Left kidney (tissue), 2 donors: Measurements from ENCODE around the gene RYR2. TPM values are rescaled to one million over a fixed set of nuclear protein-coding genes. Genes with fewer than 3 reads are reported as not detected.
A peak's percentile ranks its signal among the peaks of the same experiment; 100 is the strongest.
"Not testable (repeated sequence)": the region's sequence is repeated elsewhere in the genome, so short reads cannot be mapped to it uniquely, and the experiment has no call there.

Experiments
- DNase-seq: peaks from one replicate; pipeline ENCODE4 v3.0.0-alpha.2; 2013
- polyA plus RNA-seq: library from polyadenylated mRNA; unstranded; fragments of 120-200 nt; gene quantifications from one replicate; pipeline ENCODE4 v1.2.1, GENCODE V29; 2013; ENCODE audit not compliant: insufficient read length

Gene RYR2
- polyA plus RNA-seq, 1 donor = 3.0 TPM

DNA sequence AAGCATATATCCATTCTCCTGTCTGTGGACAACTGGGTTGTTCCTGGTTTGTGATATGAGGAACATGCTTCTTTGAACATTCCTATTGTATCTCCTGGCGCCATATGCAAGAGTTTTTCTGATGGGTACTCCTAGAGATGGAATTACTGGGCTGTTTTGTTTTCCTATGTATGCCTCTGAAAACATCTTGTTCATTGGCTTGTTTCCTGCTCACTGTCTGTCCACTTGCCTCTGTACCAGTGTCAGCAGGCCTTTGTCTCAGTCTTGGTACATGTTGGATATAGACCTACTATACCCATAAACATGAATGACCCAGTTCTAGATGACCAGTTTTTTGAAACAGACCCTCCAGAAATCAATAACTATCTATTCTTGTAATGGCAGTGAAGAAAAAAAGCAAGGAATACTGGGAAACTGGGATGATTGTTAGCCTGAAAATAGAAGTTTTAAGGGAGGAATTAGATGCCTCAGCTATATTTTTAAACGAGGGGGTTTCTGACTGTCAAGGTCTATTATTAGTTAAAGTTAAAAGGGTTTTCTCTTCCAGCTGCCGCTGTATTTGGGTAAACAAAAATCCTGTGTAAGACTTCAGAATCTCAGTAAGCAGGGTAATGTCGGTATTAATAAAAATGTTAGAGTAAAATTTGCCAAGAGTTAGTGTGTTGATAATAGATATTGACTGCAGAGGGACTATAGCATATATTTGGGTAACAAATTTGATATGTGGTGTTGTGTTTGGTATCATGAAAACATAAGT lies 103.6 kb downstream of the RYR2 start:
- no peak for DNase-seq

DNA sequence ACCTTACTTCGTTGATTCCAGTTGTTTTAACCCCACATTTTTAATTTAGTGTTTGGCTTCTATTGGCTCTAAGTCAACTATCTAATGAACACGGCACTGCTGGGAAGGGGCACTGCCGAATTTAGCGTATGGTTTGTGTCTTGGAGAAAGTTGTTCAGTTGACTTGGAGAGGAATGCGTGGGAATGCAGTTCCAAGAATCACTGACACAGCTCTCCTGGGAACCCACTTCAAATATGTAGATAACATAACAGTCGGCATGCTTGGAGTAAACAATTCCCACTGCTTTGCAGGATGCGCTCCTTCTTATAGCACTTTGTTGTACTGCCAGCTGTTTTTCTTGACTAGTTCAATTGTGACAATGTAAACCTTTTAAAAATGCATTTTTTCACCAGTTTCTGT lies 104.3 kb downstream of the RYR2 start:
- DNase-seq = peak; percentile 56

DNA sequence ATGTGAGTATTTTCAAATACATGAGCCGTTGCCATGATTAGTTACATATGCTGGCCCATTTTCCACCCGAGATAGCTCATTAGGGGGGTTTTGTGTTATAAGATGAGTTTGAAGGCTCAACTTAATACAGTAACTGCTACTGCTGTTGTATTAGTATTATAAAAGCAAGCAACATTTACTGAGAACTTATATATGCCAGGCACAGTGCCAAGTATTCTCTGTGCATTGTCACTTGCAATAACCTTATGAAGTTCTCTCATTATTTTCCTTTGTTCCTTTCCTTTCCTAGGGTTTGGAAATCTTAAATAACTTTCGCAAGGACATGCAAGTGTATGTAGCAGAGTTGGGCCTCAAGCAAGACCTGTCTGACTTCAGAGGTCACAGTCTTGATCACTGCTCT lies 107.9 kb downstream of the RYR2 start:
- DNase-seq = no peak

DNA sequence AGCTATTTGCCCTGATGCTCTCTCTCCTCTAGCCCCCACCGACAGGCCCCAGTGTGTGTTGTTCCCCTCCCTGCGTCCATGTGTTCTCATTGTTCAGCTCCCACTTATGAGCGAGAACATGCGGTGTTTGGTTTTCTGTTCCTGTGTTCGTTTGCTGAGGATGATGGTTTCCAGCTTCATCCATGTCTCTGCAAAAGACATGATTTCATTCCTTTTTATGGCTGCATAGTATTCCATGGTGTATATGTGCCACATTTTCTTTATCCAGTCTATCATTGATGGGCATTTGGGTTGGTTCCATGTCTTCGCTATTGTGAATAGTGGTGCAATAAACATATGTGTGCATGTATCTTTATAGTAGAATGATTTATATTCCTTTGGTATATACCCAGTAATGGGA lies 110.0 kb downstream of the RYR2 start:
- not testable (repeated sequence) for DNase-seq

DNA sequence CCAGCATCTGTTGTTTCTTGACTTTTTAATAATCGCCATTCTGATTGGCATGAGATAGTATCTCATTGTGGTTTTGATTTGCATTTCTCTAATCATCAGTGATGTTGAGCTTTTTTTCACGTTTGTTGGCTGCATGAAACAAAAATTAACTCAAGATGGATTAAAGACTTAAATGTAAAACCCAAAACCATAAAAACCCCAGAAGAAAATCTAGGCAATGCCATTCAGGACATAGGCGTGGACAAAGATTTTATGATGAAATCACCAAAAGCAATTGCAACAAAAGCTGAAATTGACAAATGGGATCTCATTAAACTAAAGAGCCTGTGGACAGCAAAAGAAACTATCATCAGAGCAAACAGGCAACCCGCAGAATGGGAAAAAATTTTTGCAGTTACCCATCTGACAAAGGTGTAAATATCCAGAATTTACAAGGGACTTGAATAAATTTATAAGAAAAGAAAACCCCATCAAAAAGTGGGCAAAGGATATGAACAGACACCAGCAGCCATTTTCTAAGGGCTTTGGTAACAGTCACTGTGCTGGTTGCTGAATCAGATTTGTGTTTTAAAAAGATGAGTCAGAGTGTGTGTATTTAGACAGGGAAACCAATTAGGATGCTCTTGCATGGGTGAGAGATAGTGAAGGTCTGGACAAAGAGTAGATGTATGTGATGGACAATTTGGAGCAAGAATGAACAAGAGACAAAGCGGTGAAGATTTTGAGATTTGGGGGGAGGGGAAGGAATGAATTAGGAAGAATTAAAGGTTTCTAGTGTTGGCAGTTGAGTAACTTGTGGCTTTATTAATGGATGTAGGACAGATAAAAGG lies 110.7 kb downstream of the RYR2 start:
- no peak for DNase-seq

DNA sequence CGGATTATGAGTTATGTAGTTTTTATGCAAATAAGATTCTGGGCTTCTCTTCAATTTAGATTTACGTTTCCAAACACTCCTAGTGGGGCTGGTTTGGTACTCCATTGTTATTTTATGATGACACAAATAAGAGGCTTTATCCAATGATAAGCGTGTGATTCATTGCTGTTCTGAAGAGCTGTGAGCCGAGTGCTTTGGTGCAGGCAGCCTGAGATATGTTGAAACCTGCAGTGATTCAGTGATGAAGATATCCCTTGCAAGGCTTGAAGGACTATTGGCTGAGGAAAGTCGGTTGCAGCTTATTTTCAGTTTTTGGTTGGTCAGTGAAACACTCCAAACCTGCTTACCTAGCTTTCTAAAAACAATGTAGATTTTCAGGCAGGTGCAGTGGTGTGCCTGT lies 112.2 kb downstream of the RYR2 start:
- no peak for DNase-seq

DNA sequence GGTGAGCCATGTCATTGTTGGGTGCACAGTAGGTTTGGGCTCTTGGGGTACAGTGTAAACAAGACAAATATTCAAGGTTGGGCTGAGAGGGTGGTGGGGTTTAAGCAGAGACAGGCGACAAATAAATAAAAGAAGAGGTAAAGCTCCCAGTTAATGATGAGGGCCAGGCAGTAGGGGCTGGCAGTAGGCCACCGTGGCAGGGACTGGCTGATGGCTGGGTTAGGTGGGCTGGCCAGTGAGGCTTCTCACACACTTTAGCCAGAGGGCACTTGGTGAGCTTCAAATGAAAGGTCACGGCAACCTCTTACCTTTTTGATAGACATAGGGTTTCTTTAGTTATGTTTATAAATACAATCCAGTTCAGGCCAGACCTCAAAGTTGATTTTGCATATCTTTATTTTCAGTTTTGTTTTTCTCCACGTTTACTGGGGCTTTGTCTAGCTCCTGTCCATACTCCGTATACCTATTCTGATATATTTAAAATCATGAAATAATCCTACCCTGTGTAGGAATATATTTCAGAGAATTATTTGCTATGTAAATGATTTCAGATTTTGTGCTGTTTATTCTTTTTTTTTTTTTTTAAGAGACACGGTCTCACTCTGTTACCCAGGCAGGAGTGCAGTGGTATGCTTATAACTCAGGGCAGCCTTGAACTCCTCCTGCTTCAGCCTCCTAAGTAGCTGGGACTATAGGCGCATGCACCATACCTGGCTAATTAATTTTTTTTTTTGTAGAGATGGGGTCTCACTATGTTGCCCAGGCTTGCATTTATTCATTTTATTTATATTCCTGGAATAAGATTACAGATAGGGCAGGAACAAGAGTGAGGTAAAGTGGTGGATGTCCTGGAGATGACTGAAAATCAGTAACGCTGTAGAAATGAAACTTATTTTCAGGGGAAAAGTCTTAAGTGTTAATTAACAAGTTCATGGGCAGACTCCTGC lies 122.7 kb downstream of the RYR2 start:
- no peak for DNase-seq

DNA sequence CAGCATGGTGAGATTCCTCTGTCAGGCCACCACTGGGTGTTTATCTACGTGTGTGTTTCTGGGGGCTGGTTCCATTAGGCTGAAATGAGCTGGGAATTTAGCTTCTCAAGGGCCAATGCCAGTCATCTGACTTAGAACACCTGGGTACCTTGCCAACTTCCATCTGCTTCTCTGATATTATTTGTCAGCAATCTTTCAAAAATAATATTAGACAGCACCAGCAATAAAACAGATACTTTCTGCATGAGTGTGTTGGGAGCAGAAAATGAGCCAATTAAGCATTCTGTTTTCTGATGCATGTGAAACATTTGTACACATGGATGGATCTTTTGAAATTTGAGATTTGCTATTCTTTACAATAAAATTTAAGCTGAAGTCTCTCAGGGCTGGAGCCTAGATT lies 124.1 kb downstream of the RYR2 start:
- DNase-seq = no peak

DNA sequence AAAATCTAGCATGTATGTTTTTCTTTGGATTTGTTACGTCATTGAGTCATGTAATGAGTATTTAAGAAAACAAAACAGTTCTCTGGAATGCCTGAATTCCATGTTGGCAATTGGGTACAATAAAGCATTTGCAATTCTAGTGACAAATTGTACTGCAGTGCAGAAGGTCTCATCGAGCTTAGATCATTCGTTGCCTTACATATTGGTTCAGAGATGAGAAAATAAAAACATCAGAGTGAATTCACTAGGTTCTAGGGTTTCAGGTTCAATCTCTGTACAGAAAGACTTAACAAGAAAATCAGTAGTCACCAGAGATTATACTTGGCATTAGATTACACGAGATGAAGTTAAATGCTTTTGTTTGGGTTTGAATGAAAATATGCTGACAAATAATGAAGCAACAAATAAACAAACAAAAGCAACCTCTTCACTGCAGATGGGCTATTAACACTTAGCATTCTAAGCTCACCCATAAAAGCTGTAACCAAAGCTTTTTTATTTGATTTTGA lies 124.7 kb downstream of the RYR2 start:
- DNase-seq = no peak

DNA sequence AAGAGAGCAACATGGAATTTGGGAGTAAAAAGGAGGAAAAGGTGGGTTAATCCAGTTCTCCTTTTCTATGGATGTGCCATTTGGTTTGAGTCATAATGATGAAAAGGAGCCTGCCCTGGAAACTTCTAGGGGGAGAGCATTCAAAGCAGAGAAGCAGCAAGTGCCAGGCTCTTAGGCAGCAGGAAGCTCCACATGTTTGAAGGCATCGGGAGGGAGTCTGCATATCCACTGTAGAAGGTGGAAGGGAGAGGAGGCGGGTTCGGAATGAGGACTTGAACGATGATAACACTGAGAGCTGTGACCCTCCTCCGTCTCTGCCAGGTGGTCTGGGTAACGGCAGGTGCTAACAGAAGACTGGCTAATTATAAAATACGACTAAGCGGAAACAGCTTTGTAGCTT lies 128.2 kb downstream of the RYR2 start:
- DNase-seq = no peak

DNA sequence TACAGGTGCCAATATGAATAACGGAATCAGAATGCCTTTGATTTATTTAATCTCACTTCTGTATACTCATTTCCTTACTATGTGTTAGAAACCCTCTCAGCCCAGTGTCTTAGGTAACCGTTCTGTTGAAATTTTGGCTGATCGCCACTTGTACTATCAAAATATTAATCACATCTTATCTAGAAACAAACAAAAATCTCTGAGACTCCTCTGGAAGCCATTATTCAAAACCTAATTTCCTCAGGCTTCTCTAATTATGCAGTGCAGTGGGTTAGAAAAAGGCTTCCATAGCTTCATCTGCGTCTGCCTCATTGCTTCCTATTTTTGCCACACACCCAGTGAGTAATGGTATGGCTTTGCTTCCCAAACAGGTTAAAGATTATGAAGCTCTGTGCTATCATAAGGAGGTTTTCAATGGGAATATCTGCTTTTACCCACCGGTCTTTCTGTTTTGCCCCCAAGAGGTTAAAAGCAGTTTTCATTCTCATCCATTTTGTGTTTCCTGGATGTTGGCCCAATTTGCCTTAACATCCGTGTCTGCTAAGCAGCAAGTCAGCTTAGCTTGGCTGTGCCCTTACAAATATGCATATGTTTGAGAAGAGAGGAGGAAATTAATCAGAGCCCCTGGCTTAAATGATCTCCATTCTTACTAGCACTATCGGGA lies 129.6 kb downstream of the RYR2 start:
- DNase-seq = no peak

DNA sequence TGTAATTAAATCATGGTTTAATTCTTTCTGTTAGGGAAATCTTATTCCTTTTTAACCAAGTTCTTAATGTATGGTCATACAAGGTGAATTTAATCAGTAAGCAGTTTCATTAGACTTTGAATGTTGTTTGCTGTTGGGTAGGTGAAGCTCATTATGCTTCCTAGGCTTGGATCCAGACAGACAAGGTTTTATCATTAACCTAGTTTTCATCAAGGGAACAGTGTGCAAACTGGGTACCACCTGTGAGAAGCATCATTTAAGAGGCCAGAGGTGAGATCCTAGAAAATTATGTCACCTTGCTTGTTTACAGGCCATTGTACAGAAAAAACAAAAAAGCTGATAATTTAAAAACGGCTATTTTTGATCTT lies 130.1 kb downstream of the RYR2 start:
- no peak for DNase-seq

DNA sequence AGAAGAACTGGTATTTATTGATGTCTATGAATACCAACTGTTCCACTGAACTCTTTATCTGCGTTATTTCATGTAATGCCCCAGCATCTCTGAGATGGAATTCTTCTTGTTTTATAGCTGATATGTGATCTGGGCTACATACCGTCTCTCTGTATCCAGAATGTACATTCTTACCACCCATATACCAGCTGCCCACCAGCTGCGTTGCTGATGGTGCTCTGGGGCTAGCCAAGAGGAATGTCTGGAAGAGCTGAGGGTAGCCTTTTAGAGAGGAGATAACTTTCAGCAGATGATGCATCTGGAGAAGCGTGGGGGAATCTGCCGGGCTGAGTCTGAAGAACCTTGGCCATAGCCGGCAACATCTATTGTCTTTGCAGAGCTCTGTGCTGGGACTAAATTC lies 137.5 kb downstream of the RYR2 start:
- no peak for DNase-seq

DNA sequence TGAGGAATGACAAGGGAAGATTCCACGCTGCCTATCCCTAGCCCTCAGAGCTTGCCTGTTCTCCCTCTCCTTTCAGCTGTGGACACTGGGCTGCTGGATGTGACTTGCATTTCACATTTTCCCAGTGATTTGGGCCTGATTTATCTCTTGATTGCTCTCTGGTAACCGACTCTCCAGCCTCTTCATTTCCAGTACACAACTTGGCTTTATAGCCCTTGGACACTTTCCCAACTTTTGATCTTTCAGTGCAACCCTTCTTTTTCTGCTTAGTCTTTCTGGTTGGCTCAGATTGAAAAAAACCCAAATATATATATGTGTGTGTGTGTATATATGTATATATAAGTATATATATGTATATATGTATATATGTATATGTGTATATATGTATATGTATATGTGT lies 138.3 kb downstream of the RYR2 start:
- DNase-seq = no peak

DNA sequence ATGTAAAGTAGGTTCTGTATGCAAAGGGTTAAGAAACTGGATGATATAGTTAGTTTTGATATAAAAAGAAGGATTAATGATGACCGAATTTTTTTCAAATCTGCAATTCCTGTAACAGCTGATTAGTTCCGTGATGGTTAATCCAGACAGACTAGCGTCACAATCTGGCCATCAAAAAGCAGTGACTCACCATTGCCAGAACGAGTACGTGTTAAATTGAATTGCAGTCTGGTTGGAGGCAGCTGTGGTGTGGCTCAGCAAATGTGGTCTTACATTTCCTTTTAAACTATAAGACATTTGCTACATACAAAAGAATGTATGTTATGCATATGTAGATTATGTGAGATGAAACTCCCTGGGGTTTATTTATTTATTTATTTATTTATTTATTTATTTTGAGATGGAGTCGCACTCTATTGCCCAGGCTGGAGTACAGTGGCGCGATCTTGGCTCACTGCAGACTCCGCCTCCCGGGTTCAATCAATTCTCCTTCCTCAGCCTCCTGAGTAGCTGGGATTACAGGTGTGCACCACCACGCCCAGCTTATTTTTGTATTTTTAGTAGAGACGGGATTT lies 139.8 kb downstream of the RYR2 start:
- DNase-seq = no peak

DNA sequence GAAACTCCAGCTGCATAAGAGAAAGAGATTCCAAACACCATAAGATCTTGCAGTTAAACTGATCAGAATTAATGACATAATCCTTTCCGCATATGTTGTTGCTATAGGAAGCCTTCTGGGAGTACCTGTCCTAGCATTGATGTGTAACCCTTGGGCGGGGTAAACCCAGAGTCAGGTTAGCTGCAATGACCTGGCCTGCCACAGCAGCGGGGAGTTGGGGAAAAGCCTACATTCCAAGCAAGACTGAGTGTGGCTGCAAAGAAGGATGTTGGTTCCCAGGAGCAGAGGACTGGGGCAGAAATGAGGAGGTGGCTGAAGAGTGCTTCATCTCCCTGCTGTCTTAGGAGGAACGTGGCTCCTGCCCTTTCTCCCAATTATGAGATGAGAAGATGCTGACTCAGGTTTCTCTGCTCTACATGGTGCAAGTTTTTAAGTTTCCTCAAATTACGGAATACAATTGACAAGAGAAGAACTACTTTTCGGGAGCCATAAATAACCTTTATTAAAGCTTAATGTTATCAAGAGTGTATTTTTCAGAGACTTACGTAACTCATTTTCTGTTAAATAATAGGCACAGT lies 142.1 kb downstream of the RYR2 start:
- no peak for DNase-seq

DNA sequence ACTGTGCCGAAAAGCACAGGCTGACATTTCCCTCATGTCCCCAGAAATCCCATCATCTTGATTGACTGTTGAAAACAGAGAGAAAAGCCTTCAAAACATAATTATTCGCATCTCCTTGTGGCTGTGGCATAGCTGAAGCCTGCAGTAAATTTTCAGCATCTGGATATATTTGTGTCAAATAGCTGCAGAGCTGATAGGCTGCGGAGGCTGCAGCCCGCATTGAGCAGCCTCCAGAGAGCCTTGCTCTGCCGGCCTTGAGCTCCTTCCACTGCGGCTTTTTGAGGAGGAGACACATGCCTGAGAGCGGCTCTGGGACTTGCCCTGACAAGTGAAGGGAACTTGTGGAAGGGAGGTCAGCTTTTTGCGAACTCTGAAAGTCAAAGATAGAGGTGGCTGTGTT lies 144.7 kb downstream of the RYR2 start:
- no peak for DNase-seq

DNA sequence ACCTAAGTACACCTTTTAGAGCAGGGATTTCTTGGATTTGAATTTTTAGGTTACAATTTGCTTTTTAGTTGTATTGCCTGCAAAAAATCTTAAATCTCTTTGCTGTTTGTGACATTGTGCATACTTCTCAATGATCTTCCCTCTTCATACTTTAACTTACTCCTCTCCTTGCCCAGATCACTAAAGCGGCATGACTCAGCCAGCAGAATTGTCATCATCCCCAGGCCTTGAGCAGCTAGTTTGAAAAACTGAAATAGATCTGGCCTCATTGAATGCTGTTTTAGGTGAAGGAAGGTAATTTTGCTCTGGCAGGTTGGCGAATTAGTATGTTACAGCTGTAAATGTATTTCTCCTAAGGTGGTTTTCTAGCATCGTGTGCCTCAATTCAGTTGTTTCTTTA lies 145.9 kb downstream of the RYR2 start:
- DNase-seq = no peak

DNA sequence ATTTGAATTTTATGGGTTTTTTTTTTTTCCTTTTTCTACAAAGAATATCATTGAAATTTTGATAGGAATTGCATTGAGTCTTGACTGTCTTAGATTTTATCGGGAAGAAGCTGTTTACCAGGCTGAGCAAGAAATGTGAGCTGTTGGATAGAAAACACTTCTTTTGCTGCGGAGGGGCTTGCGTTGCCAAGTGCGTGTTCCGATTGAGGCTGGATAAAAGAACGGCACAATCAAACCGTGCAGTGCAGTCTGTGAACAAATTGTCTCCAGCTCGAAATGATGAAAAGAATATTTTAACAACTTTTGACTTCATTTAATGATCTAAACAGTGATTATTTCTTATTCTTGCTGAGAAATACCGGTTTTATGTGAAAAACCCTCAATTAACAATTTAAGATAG lies 149.4 kb downstream of the RYR2 start:
- DNase-seq = no peak

DNA sequence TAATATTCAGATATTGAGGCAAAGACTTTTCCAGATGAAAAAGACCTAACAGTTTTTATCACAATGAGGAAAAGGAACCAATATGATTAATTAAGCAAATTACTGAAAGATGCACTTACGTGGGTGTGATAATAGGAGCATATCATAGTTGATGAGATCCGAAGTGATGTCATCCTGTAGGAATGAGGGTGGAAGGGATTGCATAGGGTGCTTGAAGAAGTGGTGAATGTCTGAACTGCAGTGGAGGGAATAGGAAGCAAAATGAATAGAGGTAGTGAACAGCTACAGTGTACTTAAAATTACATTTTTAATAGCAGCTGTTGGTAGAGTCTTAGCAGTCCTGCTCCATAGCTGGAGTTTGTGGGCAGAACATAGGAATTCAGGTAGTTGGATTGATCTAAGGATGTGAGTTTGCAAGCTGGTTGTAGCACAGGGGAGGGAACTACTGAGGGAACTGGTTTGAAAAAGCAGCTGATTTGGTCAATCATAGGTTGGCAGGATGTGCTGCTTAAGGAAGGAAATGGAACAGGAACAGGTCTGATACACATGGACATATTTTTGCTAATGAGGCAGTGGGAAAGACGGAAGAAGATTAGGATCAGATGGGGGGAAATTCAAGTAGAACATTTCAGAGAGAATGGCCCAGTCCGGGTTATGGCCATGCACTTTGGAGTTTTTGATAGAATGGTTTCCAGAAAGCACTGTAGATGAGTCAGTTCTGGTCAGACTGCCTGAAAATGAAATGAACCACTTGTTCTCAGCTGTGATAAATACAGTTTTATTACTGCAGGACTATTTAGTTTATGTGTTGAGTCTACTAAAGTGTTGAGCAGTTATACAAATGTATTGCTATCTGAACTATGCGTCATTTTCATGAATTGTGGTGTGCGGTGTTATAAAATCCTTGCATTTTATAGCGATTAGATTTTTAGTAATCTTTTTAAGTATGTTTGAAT lies 155.8 kb downstream of the RYR2 start:
- no peak for DNase-seq
